ENCODE measurements around the gene FOXC1.

DNA sequence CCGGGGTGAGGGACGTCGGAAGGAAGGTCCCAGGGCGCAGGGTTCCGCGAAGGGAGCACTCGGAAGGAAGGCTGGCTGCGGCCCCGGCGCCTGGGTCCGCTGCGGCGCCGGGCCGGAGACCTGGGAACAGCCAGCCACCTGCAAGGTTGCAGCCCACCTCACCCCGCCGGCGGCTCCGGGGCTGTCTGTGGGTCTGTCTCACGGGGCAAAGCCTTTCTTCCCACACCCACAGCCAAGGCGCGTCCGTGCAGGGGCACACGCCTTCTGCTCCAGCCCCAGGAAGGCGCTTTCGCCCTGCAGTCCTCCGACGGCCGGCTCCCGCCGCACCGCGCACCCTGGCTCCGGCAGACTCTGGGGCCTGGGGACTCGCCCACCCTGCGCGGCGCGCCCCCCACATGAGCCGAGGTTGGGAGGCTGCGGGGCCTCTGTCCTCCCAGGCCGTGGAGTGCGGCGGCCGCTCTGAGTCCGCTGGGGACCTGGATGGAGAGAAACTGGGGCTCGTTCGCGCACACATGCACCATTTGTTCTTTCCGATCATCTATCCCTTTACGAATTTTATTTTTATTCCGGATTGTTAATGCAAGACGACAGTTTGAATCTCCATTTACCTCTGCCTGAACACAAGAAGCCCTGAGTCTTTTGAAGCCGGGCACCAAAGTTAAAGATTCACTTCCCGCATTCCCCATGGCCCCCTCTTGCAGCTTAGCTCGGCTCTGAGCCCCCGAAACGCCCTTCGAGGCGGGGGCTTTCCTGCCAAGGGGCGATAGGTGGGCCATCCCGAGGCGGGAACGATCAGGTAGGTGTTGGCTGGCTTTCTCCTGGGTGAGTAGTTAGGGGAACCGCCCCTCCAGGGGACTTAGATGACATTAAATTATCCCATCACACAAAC is 4.5 kb upstream of the FOXC1 start:
- no peak for TF ChIP-seq GATA2 (IDR thresholded peaks at IDR 0.05; ENCODE audit: low read depth, low read length)
- TF ChIP-seq GATA3 (IDR thresholded peaks at IDR 0.05; ENCODE audit: low read depth, low read length): no peak

Data from SH-SY5Y (cell line).